HG03457 (cell line): Measurements from ENCODE around the gene CCDC182.

Experiments
- ATAC-seq: cut with Tn5 transposase; IDR thresholded peaks from one replicate; pipeline ENCODE4 v1.9.1; 2021; ENCODE audit warnings: moderate number of reproducible peaks; ENCODE audit not compliant: unreplicated experiment

The CCDC182 gene

GRCh38 chr17:57730026-57730701, 14.9 kb downstream of the CCDC182 start:
- ATAC-seq = no peak

- ATAC-seq = no peak
Observed at GRCh38 chr17:57727630-57728175, 17.4 kb downstream of the CCDC182 start.

- ATAC-seq = no peak
Observed at GRCh38 chr17:57726838-57727237, 18.3 kb downstream of the CCDC182 start.

- no peak for ATAC-seq
Observed at GRCh38 chr17:57726213-57726790, 18.8 kb downstream of the CCDC182 start.

- no peak for ATAC-seq
Observed at GRCh38 chr17:57724729-57725125, 20.4 kb downstream of the CCDC182 start.

- no peak for ATAC-seq
Observed at GRCh38 chr17:57724026-57724728, 20.9 kb downstream of the CCDC182 start.

- ATAC-seq = no peak
Observed at GRCh38 chr17:57723427-57724025, 21.6 kb downstream of the CCDC182 start.

GRCh38 chr17:57722704-57723043, 22.4 kb downstream of the CCDC182 start:
- no peak for ATAC-seq

GRCh38 chr17:57721967-57722703, 23.0 kb downstream of the CCDC182 start:
- ATAC-seq = no peak

GRCh38 chr17:57720386-57721035, 24.6 kb downstream of the CCDC182 start:
- ATAC-seq = no peak

- no peak for ATAC-seq
Observed at GRCh38 chr17:57718878-57719277, 26.2 kb downstream of the CCDC182 start.

GRCh38 chr17:57715981-57716380, 29.1 kb downstream of the CCDC182 start:
- no peak for ATAC-seq

- ATAC-seq = no peak
Observed at GRCh38 chr17:57714665-57715180, 30.4 kb downstream of the CCDC182 start.

- ATAC-seq = no peak
Observed at GRCh38 chr17:57713140-57713539, 32.0 kb downstream of the CCDC182 start.

- no peak for ATAC-seq
Observed at GRCh38 chr17:57708410-57708809, 36.7 kb downstream of the CCDC182 start.

GRCh38 chr17:57707892-57708291, 37.2 kb downstream of the CCDC182 start:
- no peak for ATAC-seq

GRCh38 chr17:57706761-57707160, 38.3 kb downstream of the CCDC182 start:
- no peak for ATAC-seq

GRCh38 chr17:57705921-57706695, 39.0 kb downstream of the CCDC182 start:
- ATAC-seq = no peak

- ATAC-seq = no peak
Observed at GRCh38 chr17:57704448-57704847, 40.7 kb downstream of the CCDC182 start.
